IMR-90 (cell line): ENCODE data around the gene ZCCHC17.
"Not testable (repeated sequence)": the region's sequence is repeated elsewhere in the genome, so short reads cannot be mapped to it uniquely, and the experiment has no call there.

Experiments
- BHLHE40 ChIP-seq: fragments of 150-350 bp; IDR thresholded peaks from 2 replicates; pipeline ENCODE4 v1.6.1; 2016; ENCODE audit warnings: mild to moderate bottlenecking, low read depth, low read length
- CHD1 ChIP-seq: IDR thresholded peaks from 2 replicates; pipeline ENCODE4 v1.6.1; 2012; ENCODE audit warnings: low read depth, low read length, improper control_type of control experiment
- CTCF ChIP-seq: conservative IDR thresholded peaks from 2 replicates; pipeline ENCODE4 v1.5.1; 2012; ENCODE audit warnings: mild to moderate bottlenecking, low read depth, low read length, improper control_type of control experiment
- MXI1 ChIP-seq: IDR thresholded peaks from 2 replicates; pipeline ENCODE4 v1.6.1; 2012; ENCODE audit warnings: low read depth, mild to moderate bottlenecking, low read length, moderate library complexity, borderline replicate concordance
- POLR2A ChIP-seq: IDR thresholded peaks from 2 replicates; pipeline ENCODE4 v1.6.1; 2012; ENCODE audit warnings: mild to moderate bottlenecking, low read depth, low read length
- RAD21 ChIP-seq: IDR thresholded peaks from 2 replicates; pipeline ENCODE4 v1.6.1; 2012; ENCODE audit warnings: low read length, improper control_type of control experiment
- RCOR1 ChIP-seq: IDR thresholded peaks from 2 replicates; pipeline ENCODE4 v1.6.1; 2012; ENCODE audit warnings: mild to moderate bottlenecking, low read length, improper control_type of control experiment; ENCODE audit not compliant: insufficient replicate concordance

DNA sequence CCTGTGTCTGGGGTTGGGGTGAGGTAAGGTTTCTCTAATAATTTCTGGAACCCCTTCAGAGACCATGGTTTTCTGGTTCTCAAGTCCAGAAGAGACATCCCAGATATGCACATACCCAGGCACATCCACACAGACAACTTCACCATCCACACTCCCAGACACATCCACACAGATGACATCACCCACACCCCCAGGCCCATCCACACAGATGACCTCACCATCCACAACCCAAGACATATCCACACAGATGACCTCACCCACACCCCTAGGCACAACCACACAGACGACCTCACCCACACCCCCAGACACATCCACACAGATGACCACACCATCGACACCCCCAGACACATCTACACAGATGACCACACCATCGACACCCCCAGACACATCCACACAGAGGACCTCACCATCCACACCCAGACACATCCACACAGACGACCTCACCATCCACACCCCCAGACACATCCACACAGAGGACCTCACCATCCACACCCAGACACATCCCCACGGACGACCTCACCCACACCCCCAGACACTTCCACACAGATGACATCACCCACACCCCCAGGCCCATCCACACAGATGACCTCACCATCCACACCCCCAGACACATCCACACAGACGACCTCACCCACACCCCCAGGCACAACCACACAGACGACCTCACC lies 89.9 kb downstream of the ZCCHC17 start:
- not testable (repeated sequence) for TF ChIP-seq POLR2A, CTCF, CHD1, RAD21, BHLHE40, MXI1, RCOR1
